HepG2 (cell line): Measurements from ENCODE around the gene MCU. TPM values are rescaled to one million over a fixed set of nuclear protein-coding genes. Genes with fewer than 3 reads are reported as not detected.

Experiments
- POLR2G ChIP-seq: fragments of 200-400 bp; formaldehyde crosslinking; IDR thresholded peaks from 2 replicates; pipeline ENCODE4 v1.6.1; 2018; ENCODE audit warnings: mild to moderate bottlenecking, low read depth, low read length, moderate library complexity
- PTBP1 ChIP-seq: fragments of 200-400 bp; formaldehyde crosslinking; IDR thresholded peaks from 2 replicates; pipeline ENCODE4 v1.6.1; 2018; ENCODE audit warnings: low read length, low read depth; ENCODE audit not compliant: poor library complexity, severe bottlenecking
- SP2 ChIP-seq: sonication (generic); formaldehyde crosslinking; IDR thresholded peaks from 2 replicates; pipeline ENCODE4 v1.5.1; 2020; ENCODE audit warnings: mild to moderate bottlenecking, missing genetic modification reagents
- WIZ ChIP-seq: sonication (generic); formaldehyde crosslinking; IDR thresholded peaks from 2 replicates; pipeline ENCODE4 v1.5.1; 2020; ENCODE audit warnings: mild to moderate bottlenecking, missing genetic modification reagents
- ZFP1 ChIP-seq: IDR thresholded peaks from 2 replicates; pipeline ENCODE4 v1.6.1; 2016
- ZNF354B ChIP-seq: sonication (generic); formaldehyde crosslinking; IDR thresholded peaks from 2 replicates; pipeline ENCODE4 v1.8.0; 2022; ENCODE audit warnings: mild to moderate bottlenecking, missing genetic modification reagents
- ZNF549 ChIP-seq: sonication (generic); formaldehyde crosslinking; IDR thresholded peaks from 2 replicates; pipeline ENCODE4 v1.5.0; 2020; ENCODE audit warnings: missing genetic modification reagents
- ZNF563 ChIP-seq: sonication (generic); formaldehyde crosslinking; IDR thresholded peaks from 2 replicates; pipeline ENCODE4 v1.8.0; 2022; ENCODE audit warnings: mild to moderate bottlenecking, moderate library complexity, missing genetic modification reagents
- ZNF678 ChIP-seq: sonication (generic); formaldehyde crosslinking; IDR thresholded peaks from 2 replicates; pipeline ENCODE4 v1.4.0; 2020; ENCODE audit warnings: mild to moderate bottlenecking, missing genetic modification reagents
- ZNF792 ChIP-seq: IDR thresholded peaks from 2 replicates; pipeline ENCODE4 v1.6.1; 2016
- ZSCAN31 ChIP-seq: sonication (generic); formaldehyde crosslinking; IDR thresholded peaks from 2 replicates; pipeline ENCODE4 v1.5.0; 2020; ENCODE audit warnings: low read depth, mild to moderate bottlenecking, missing genetic modification reagents
- ZSCAN9 ChIP-seq: IDR thresholded peaks from 2 replicates; pipeline ENCODE4 v1.6.1; 2016; ENCODE audit warnings: borderline replicate concordance
- polyA plus RNA-seq, 8 experiments: library from polyadenylated mRNA; depleted of rRNA in 3 of 8; stranded (reverse) in 7 of 8; unstranded in 1 of 8; fragments of >200 nt; fragmentation: Illumina TruSeq in 4 of 8; extraction: Trizol in 4 of 8; gene quantifications; 2 replicates each; pipeline versions ENCODE4 v1.2.1 to v1.2.3, GENCODE V29; 2011 to 2016; ENCODE audit warnings: low read depth in 4 of 8, missing spikeins in 1 of 8, mixed read lengths in 1 of 8; ENCODE audit not compliant: insufficient read depth in 1 of 8
- total RNA-seq, 5 experiments: library from RNA; depleted of rRNA; stranded (reverse); fragments of >200 nt; fragmentation: Illumina TruSeq; extraction: Trizol; gene quantifications; 2 replicates each; pipeline ENCODE4 v1.2.3, GENCODE V29; 2016; ENCODE audit warnings: low read depth in 1 of 5
- TF ChIP-seq, protein P1 (sequence below), 2 experiments: sonication (generic) in 1 of 2; formaldehyde crosslinking in 1 of 2; IDR thresholded peaks; 2 replicates each; pipeline versions ENCODE4 v1.4.0 to v1.6.1; 2016 to 2020; ENCODE audit warnings: borderline replicate concordance in 1 of 2, low read depth in 1 of 2, mild to moderate bottlenecking in 1 of 2, missing genetic modification reagents in 1 of 2
- TF ChIP-seq, protein P2 (sequence below): IDR thresholded peaks from 2 replicates; pipeline ENCODE4 v1.6.1; 2016; ENCODE audit warnings: control low read depth
- TF ChIP-seq, protein P3 (sequence below): IDR thresholded peaks from 2 replicates; pipeline ENCODE4 v1.6.1; 2012; ENCODE audit warnings: inconsistent platforms
- TF ChIP-seq, protein P4 (sequence below): sonication (generic); formaldehyde crosslinking; IDR thresholded peaks from 2 replicates; pipeline ENCODE4 v1.5.1; 2020; ENCODE audit warnings: missing genetic modification reagents, mild to moderate bottlenecking, borderline replicate concordance
- TF ChIP-seq, protein P5 (sequence below): sonication (generic); formaldehyde crosslinking; IDR thresholded peaks from 2 replicates; pipeline ENCODE4 v1.4.0; 2020; ENCODE audit warnings: missing genetic modification reagents, borderline replicate concordance

MCU gene
- total and polyA plus RNA-seq, 2 of the 13 experiments (the other 11 are each of a cell fraction or from before 2014, with no cell fraction given): 25.9 to 64.5 TPM

- TF ChIP-seq, protein P1, sequence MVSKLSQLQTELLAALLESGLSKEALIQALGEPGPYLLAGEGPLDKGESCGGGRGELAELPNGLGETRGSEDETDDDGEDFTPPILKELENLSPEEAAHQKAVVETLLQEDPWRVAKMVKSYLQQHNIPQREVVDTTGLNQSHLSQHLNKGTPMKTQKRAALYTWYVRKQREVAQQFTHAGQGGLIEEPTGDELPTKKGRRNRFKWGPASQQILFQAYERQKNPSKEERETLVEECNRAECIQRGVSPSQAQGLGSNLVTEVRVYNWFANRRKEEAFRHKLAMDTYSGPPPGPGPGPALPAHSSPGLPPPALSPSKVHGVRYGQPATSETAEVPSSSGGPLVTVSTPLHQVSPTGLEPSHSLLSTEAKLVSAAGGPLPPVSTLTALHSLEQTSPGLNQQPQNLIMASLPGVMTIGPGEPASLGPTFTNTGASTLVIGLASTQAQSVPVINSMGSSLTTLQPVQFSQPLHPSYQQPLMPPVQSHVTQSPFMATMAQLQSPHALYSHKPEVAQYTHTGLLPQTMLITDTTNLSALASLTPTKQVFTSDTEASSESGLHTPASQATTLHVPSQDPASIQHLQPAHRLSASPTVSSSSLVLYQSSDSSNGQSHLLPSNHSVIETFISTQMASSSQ (IDR thresholded peaks at IDR 0.05; ENCODE audit: low read depth): no peak
- TF ChIP-seq, protein P1 (CRISPR knock-in tag; IDR thresholded peaks at IDR 0.05; ENCODE audit: borderline replicate concordance): no peak
- TF ChIP-seq PTBP1 (no peak), ZNF563 (CRISPR knock-in tag) (peak; percentile 58; the same call in 1 of the 2 replicates), ZFP1 (CRISPR knock-in tag) (no peak), ZNF792 (no peak), ZSCAN31 (CRISPR knock-in tag) (no peak; the same call in 1 of the 2 replicates), WIZ (CRISPR knock-in tag) (no peak), ZNF549 (no peak), ZNF678 (CRISPR knock-in tag) (no peak), ZSCAN9 (CRISPR knock-in tag) (peak; percentile 50), SP2 (CRISPR knock-in tag) (peak; percentile 89), POLR2G (peak; percentile 84), ZNF354B (CRISPR knock-in tag) (no peak)
- TF ChIP-seq, protein P2, sequence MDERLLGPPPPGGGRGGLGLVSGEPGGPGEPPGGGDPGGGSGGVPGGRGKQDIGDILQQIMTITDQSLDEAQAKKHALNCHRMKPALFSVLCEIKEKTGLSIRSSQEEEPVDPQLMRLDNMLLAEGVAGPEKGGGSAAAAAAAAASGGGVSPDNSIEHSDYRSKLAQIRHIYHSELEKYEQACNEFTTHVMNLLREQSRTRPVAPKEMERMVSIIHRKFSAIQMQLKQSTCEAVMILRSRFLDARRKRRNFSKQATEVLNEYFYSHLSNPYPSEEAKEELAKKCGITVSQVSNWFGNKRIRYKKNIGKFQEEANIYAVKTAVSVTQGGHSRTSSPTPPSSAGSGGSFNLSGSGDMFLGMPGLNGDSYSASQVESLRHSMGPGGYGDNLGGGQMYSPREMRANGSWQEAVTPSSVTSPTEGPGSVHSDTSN (CRISPR knock-in tag): peak; percentile 92
- TF ChIP-seq, protein P3, sequence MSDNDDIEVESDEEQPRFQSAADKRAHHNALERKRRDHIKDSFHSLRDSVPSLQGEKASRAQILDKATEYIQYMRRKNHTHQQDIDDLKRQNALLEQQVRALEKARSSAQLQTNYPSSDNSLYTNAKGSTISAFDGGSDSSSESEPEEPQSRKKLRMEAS: no peak
- TF ChIP-seq, protein P4, sequence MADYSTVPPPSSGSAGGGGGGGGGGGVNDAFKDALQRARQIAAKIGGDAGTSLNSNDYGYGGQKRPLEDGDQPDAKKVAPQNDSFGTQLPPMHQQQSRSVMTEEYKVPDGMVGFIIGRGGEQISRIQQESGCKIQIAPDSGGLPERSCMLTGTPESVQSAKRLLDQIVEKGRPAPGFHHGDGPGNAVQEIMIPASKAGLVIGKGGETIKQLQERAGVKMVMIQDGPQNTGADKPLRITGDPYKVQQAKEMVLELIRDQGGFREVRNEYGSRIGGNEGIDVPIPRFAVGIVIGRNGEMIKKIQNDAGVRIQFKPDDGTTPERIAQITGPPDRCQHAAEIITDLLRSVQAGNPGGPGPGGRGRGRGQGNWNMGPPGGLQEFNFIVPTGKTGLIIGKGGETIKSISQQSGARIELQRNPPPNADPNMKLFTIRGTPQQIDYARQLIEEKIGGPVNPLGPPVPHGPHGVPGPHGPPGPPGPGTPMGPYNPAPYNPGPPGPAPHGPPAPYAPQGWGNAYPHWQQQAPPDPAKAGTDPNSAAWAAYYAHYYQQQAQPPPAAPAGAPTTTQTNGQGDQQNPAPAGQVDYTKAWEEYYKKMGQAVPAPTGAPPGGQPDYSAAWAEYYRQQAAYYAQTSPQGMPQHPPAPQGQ (CRISPR knock-in tag): no peak; the same call in 1 of the 2 replicates
- TF ChIP-seq, protein P5, sequence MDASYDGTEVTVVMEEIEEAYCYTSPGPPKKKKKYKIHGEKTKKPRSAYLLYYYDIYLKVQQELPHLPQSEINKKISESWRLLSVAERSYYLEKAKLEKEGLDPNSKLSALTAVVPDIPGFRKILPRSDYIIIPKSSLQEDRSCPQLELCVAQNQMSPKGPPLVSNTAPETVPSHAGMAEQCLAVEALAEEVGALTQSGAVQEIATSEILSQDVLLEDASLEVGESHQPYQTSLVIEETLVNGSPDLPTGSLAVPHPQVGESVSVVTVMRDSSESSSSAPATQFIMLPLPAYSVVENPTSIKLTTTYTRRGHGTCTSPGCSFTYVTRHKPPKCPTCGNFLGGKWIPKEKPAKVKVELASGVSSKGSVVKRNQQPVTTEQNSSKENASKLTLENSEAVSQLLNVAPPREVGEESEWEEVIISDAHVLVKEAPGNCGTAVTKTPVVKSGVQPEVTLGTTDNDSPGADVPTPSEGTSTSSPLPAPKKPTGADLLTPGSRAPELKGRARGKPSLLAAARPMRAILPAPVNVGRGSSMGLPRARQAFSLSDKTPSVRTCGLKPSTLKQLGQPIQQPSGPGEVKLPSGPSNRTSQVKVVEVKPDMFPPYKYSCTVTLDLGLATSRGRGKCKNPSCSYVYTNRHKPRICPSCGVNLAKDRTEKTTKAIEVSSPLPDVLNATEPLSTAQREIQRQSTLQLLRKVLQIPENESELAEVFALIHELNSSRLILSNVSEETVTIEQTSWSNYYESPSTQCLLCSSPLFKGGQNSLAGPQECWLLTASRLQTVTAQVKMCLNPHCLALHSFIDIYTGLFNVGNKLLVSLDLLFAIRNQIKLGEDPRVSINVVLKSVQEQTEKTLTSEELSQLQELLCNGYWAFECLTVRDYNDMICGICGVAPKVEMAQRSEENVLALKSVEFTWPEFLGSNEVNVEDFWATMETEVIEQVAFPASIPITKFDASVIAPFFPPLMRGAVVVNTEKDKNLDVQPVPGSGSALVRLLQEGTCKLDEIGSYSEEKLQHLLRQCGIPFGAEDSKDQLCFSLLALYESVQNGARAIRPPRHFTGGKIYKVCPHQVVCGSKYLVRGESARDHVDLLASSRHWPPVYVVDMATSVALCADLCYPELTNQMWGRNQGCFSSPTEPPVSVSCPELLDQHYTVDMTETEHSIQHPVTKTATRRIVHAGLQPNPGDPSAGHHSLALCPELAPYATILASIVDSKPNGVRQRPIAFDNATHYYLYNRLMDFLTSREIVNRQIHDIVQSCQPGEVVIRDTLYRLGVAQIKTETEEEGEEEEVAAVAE (CRISPR knock-in tag): peak; percentile 81; the same call in 1 of the 2 replicates
Measured at GRCh38 chr10:72691863-72692743, at the start of gene MCU (continued).
